ENCODE data around the gene TRIM24.
"Not testable (repeated sequence)": the region's sequence is repeated elsewhere in the genome, so short reads cannot be mapped to it uniquely, and the experiment has no call there.

- TF ChIP-seq CTCF, EZH2phosphoT487, EZH2 (IDR thresholded peaks at IDR 0.05): not testable (repeated sequence)
These were observed 47.1 kb upstream of the TRIM24 start for GRCh38 chr7:138412921-138413320.

Data from neural progenitor cell (in vitro differentiated cells).